GM18858 (cell line): Measurements from ENCODE around the gene CIRBP.
"Not testable (repeated sequence)": the region's sequence is repeated elsewhere in the genome, so short reads cannot be mapped to it uniquely, and the experiment has no call there.

ENCODE experiments used
- ATAC-seq: cut with Tn5 transposase; IDR thresholded peaks from one replicate; pipeline ENCODE4 v1.9.1; 2021; ENCODE audit not compliant: unreplicated experiment

The CIRBP gene

GRCh38 chr19:1290196-1290702 lies 21.1 kb downstream of the CIRBP start:
- ATAC-seq: no peak

- ATAC-seq: no peak
These were observed 21.8 kb downstream of the CIRBP start for GRCh38 chr19:1290703-1291651.

- no peak for ATAC-seq
These were observed 22.8 kb downstream of the CIRBP start for GRCh38 chr19:1291761-1292418.

- ATAC-seq: no peak
These were observed 23.5 kb downstream of the CIRBP start for GRCh38 chr19:1292419-1293151.

GRCh38 chr19:1293782-1294604 lies 24.9 kb downstream of the CIRBP start:
- ATAC-seq: no peak

- no peak for ATAC-seq
These were observed 25.6 kb downstream of the CIRBP start for GRCh38 chr19:1294688-1295087.

GRCh38 chr19:1295169-1296012 lies 26.3 kb downstream of the CIRBP start:
- no peak for ATAC-seq

GRCh38 chr19:1296078-1296477 lies 26.9 kb downstream of the CIRBP start:
- no peak for ATAC-seq

GRCh38 chr19:1296575-1297271 lies 27.6 kb downstream of the CIRBP start:
- ATAC-seq: no peak

GRCh38 chr19:1298235-1298634 lies 29.1 kb downstream of the CIRBP start:
- no peak for ATAC-seq

GRCh38 chr19:1299801-1300200 lies 30.7 kb downstream of the CIRBP start:
- ATAC-seq: no peak

GRCh38 chr19:1300744-1301490 lies 31.8 kb downstream of the CIRBP start:
- no peak for ATAC-seq

GRCh38 chr19:1302533-1303239 lies 33.6 kb downstream of the CIRBP start:
- ATAC-seq: no peak

GRCh38 chr19:1304197-1304924 lies 35.2 kb downstream of the CIRBP start:
- no peak for ATAC-seq

- not testable (repeated sequence) for ATAC-seq
These were observed 36.2 kb downstream of the CIRBP start for GRCh38 chr19:1305354-1305753.

- ATAC-seq: no peak
These were observed 38.2 kb downstream of the CIRBP start for GRCh38 chr19:1307320-1307719.

- no peak for ATAC-seq
These were observed 38.7 kb downstream of the CIRBP start for GRCh38 chr19:1307755-1308303.
